Neural cell (in vitro differentiated cells): ENCODE data around the gene TMEM121. TPM values are rescaled to one million over a fixed set of nuclear protein-coding genes. Genes with fewer than 3 reads are reported as not detected.
"Not testable (repeated sequence)": the region's sequence is repeated elsewhere in the genome, so short reads cannot be mapped to it uniquely, and the experiment has no call there.

ENCODE experiments used
- H2AFZ ChIP-seq: fragments of 200-600, 300-800 bp; sonication (generic), shearing (Covaris generic); 2 replicates; pipeline ENCODE4 v1.6.0; 2014; ENCODE audit warnings: low read depth, mild to moderate bottlenecking, antibody characterized with exemption, low read length, moderate library complexity
- H3F3A ChIP-seq: fragments of 200-600 bp; shearing (Covaris generic); 2 replicates; pipeline ENCODE4 v1.6.1; 2016; ENCODE audit warnings: mild to moderate bottlenecking, moderate library complexity, mixed read lengths, antibody characterized with exemption, low read length; ENCODE audit not compliant: insufficient read depth, poor library complexity, severe bottlenecking
- H3K27ac ChIP-seq: fragments of 200-600, 300-800 bp; sonication (generic), shearing (Covaris generic); 2 replicates; pipeline ENCODE4 v1.5.1; 2014; ENCODE audit warnings: mild to moderate bottlenecking, low read length, moderate library complexity
- H3K27me3 ChIP-seq: fragments of 300-800, 200-600 bp; sonication (generic), shearing (Covaris generic); 2 replicates; pipeline ENCODE4 v1.6.0; 2014; ENCODE audit warnings: mild to moderate bottlenecking, low read depth, low read length, moderate library complexity; ENCODE audit not compliant: insufficient read depth
- H3K36me3 ChIP-seq: fragments of 300-800, 200-600 bp; sonication (generic), shearing (Covaris generic); 2 replicates; pipeline ENCODE4 v1.5.1; 2014; ENCODE audit warnings: mild to moderate bottlenecking, antibody characterized with exemption, low read length, moderate library complexity; ENCODE audit not compliant: insufficient read depth
- H3K4me2 ChIP-seq: fragments of 300-800, 200-600 bp; sonication (generic), shearing (Covaris generic); 2 replicates; pipeline ENCODE4 v1.6.0; 2014; ENCODE audit warnings: mild to moderate bottlenecking, low read length
- H3K4me3 ChIP-seq: fragments of 300-800, 200-600 bp; sonication (generic), shearing (Covaris generic); 2 replicates; pipeline ENCODE4 v1.5.1; 2014; ENCODE audit warnings: mild to moderate bottlenecking, low read length, moderate library complexity
- H3K79me2 ChIP-seq: fragments of 200-600 bp; shearing (Covaris generic); replicated peaks from 2 replicates; pipeline ENCODE4 v1.6.0; 2014; ENCODE audit warnings: mild to moderate bottlenecking, low read length, moderate library complexity; ENCODE audit not compliant: insufficient read depth
- H3K9ac ChIP-seq: fragments of 300-800, 200-600 bp; sonication (generic), shearing (Covaris generic); 2 replicates; pipeline ENCODE4 v1.6.1; 2016; ENCODE audit warnings: mild to moderate bottlenecking, low read length, mixed read lengths
- H3K9me2 ChIP-seq: fragments of 200-600 bp; shearing (Covaris generic); 2 replicates; pipeline ENCODE4 v1.6.1; 2016; ENCODE audit warnings: mild to moderate bottlenecking, low read length, mixed read lengths; ENCODE audit not compliant: insufficient read depth
- H3K9me3 ChIP-seq: fragments of 200-600, 300-800 bp; sonication (generic), shearing (Covaris generic); 2 replicates; pipeline ENCODE4 v1.6.1; 2016; ENCODE audit warnings: mild to moderate bottlenecking, mixed run types, low read length, moderate library complexity, mixed read lengths
- H4K20me1 ChIP-seq: fragments of 200-600 bp; shearing (Covaris generic); 2 replicates; pipeline ENCODE4 v1.6.1; 2016; ENCODE audit warnings: mild to moderate bottlenecking, mixed run types; ENCODE audit not compliant: insufficient read depth
- EZH2 ChIP-seq: fragments of 200-600, 300-800 bp; shearing (Covaris generic), sonication (generic); IDR thresholded peaks from 2 replicates; pipeline ENCODE4 v1.6.1; 2014; ENCODE audit warnings: antibody characterized with exemption, low read length, borderline replicate concordance, mild to moderate bottlenecking; ENCODE audit not compliant: insufficient read depth, poor library complexity, severe bottlenecking
- MXI1 ChIP-seq: fragments of 450-650 bp; conservative IDR thresholded peaks from 2 replicates; pipeline ENCODE4 v1.6.1; 2014; ENCODE audit warnings: antibody characterized with exemption, mild to moderate bottlenecking; ENCODE audit not compliant: poor library complexity, severe bottlenecking
- POLR2AphosphoS5 ChIP-seq: IDR thresholded peaks from 2 replicates; pipeline ENCODE4 v1.6.1; 2012
- SMC3 ChIP-seq: fragments of 450-650 bp; conservative IDR thresholded peaks from 2 replicates; pipeline ENCODE4 v1.6.1; 2014; ENCODE audit warnings: antibody characterized with exemption, mild to moderate bottlenecking, moderate library complexity; ENCODE audit not compliant: poor library complexity
- TAF1 ChIP-seq: IDR thresholded peaks from 2 replicates; pipeline ENCODE4 v1.6.1; 2012; ENCODE audit warnings: low read depth
- polyA plus RNA-seq: library from polyadenylated mRNA; depleted of rRNA; stranded (reverse); fragments of >200 nt; gene quantifications from 2 replicates; pipeline ENCODE4 v1.2.3, GENCODE V29; 2014

The TMEM121 gene
- polyA plus RNA-seq, 1 donor from 2014 or later: 19.5 TPM

DNA sequence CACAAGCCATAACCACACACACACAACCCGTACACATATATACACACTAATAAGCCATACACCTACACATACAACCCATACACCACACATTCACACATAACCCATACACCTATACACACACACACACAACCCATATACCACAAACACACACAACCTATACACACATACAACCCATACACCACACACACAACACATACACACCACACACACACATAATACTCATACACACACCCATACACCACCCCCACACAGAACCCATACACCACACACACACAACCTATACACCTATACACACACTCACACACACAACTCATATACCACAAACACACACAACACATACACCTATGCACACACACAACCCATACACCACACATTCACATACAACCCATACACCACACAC lies 44.1 kb downstream of the TMEM121 start:
- Histone ChIP-seq H4K20me1 (no peaks in the 10 kb centered on the region), H3K36me3 (no peaks in the 10 kb centered on the region), H3K4me3 (no peak overlapping the region)

DNA sequence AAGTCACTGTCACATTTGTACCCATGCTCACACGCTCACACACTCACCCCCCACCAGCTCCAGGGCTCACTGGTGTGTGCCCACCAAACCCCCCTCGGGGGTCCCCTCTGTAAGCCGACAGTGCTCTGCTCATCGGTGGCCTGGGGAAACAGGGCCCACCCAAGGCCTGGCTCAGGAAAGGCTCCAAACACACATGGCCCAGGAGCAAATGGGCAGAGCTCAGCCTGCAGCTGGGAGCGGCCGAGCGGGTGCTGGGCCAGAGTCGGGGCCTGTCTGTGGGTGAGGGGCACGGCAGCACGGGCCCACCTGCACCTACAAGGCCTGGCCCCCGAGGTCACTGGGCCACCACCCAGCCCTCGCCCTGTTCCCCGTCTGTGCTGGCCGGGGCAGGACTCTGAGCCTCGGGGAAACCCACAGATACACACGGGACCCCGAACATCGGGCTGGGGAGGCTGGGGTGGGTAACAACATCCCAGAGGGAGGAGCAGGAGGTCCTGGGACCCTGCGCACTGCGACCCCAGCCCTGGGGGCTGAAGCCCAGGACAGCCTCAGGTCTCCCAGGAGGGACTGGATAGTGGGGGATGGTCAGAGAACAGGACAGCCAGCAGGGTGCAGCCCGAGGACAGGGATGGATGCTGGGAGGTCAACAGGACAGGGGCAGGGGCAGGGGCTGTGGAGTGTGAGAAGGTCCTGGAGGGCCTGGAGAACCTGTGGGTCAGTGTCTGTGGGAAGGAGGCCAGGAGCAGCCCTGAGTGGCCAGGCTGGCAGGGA lies 45.0 kb downstream of the TMEM121 start:
- not testable (repeated sequence) for H3K9me2 ChIP-seq, H3K9me3 ChIP-seq, H3K36me3 ChIP-seq, H2AFZ ChIP-seq, H3K79me2 ChIP-seq, H3K4me2 ChIP-seq, H3K27me3 ChIP-seq, H4K20me1 ChIP-seq, H3F3A ChIP-seq, H3K4me3 ChIP-seq, H3K27ac ChIP-seq, H3K9ac ChIP-seq

More for the DNA sequence above, 44.1 kb downstream of the TMEM121 start:
- no peak overlapping the region for H3K9ac ChIP-seq
- no peak overlapping the region for H3K4me2 ChIP-seq
- no peaks in the 10 kb centered on the region for H3F3A ChIP-seq
- peaks cover 4% of the 10 kb centered on the region for H3K9me3 ChIP-seq
- no peaks in the 10 kb centered on the region for H3K9me2 ChIP-seq
- H3K27me3 ChIP-seq: no peaks in the 10 kb centered on the region
- H3K27ac ChIP-seq: no peak overlapping the region
- TF ChIP-seq POLR2AphosphoS5 (no peak), SMC3 (no peak), EZH2 (no peak), TAF1 (no peak), MXI1 (no peak)
- no peak overlapping the region for H2AFZ ChIP-seq
- no peaks in the 10 kb centered on the region for H3K79me2 ChIP-seq

DNA sequence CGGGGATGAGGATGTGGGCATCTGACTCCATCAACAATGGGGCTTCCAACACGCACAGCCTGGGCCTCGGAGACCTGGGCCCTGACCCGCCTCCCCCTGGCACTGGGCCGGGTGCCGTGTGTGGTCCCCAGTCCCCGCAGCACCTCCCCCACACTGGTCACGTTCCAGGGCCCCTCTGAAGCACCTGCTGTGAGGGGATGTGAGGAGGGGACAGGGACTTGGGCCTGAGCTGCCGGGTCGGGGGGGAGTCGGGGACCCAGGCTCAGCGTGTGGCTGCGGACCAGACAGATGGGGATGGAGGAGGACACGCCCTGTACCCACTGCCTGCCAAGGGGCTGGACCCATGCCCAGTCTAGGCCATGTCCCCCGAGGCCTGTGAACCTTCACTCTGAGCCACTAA lies 45.7 kb downstream of the TMEM121 start:
- not testable (repeated sequence) for H3K4me2 ChIP-seq, H3K4me3 ChIP-seq, H3K27ac ChIP-seq, H3K79me2 ChIP-seq, H3K9ac ChIP-seq, H3K36me3 ChIP-seq, H3K9me3 ChIP-seq, H3K27me3 ChIP-seq, H2AFZ ChIP-seq, H3F3A ChIP-seq, H3K9me2 ChIP-seq, H4K20me1 ChIP-seq

DNA sequence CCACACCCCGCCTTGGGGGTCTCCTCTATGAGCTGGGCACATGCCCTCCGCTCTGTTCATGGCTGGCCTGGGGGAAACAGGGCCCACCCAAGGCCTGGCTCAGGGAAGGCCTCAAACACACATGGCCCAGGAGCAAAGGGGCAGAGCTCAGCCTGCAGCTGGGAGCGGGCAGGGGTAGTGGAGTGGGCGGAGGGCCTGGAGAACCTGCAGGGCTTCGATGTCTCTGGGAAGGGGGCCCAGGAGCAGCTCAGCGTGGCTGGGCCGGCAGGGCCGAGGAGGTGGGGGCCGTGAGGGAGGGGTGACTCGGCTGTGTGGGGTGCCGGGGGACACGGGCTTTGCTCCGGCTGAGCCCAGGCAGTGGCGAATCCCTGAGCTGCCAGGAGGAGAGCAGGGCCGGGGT lies 47.5 kb downstream of the TMEM121 start:
- not testable (repeated sequence) for H3K27me3 ChIP-seq, H3K9me2 ChIP-seq, H3K79me2 ChIP-seq, H3K4me2 ChIP-seq, H4K20me1 ChIP-seq, H3K4me3 ChIP-seq, H3K27ac ChIP-seq, H3F3A ChIP-seq, H3K9ac ChIP-seq, H3K36me3 ChIP-seq, H2AFZ ChIP-seq
- peaks cover 12% of the 10 kb centered on the region for H3K9me3 ChIP-seq

DNA sequence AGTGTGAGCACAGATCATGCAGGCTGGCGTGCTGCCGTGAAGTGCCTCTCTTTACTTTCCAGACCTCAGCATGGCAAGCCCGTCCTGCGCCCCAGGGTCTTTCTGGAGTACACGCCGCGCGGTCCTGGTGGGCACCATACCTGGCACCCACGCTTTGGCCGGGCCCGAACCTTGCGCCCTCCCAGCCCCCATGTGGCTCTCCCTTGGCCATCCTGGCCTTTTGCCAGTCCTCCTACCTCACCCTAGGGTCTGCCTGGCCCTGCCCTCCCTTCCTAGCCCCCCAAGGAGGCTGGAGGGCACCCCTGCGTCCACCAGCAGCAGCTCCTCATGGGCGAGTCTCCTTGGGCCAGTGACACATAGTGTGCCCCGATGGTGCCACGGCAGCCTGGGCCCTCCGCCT lies 48.0 kb downstream of the TMEM121 start:
- H3K36me3 ChIP-seq, H3K4me2 ChIP-seq, H2AFZ ChIP-seq, H3K79me2 ChIP-seq, H3F3A ChIP-seq, H3K4me3 ChIP-seq, H3K27me3 ChIP-seq, H3K27ac ChIP-seq, H3K9ac ChIP-seq, H4K20me1 ChIP-seq, H3K9me2 ChIP-seq: not testable (repeated sequence)
- H3K9me3 ChIP-seq: peaks cover 12% of the 10 kb centered on the region

DNA sequence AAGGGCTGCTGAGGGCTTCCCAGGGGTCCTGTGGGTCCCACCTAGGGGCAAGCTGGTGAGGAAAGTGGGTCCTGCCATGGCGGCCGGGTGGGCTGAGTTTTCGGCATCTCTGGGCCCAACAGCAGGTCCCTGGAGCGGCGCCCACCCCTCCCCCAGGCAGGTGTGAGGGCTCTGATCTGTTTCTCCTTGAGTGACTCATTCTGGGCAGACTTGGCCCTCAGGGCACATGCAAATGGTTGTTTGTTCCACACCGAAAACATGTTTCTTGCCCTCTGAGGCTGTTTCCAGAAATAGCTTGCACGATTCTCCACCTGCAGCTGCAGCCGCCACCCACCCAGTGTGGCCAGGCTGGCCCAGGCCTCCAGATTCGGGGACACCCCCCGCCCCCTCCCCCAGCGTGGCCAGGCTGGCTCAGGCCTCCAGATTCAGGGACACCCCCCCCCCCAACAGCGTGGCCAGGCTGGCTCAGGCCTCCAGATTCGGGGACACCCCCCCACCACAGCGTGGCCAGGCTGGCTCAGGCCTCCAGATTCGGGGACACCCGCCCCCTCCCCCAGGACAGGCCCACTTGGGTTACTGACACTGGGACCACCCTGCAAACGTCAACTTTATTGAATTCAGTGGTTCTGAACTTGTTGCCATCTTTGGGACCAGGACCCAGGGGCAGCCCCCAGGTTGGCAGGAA lies 48.8 kb downstream of the TMEM121 start:
- H3K79me2 ChIP-seq, H4K20me1 ChIP-seq, H3K36me3 ChIP-seq, H3K9me2 ChIP-seq, H3K9me3 ChIP-seq, H3K27me3 ChIP-seq, H2AFZ ChIP-seq, H3K9ac ChIP-seq, H3F3A ChIP-seq, H3K4me3 ChIP-seq, H3K4me2 ChIP-seq, H3K27ac ChIP-seq: not testable (repeated sequence)
